Measurements from ENCODE around the gene GRAMD2A. TPM values are rescaled to one million over a fixed set of nuclear protein-coding genes. Genes with fewer than 3 reads are reported as not detected.

Gene GRAMD2A
- total RNA-seq, 1 donor from 2014 or later, result not detected

GRCh38 chr15:72167445-72167844, 30.1 kb downstream of the GRAMD2A start:
- no peak overlapping the region for H3K4me3 Mint-ChIP-seq (ENCODE audit: unreplicated experiment)
- DNase-seq, result no peak
- no peak for TF ChIP-seq CTCF (IDR thresholded peaks at IDR 0.05; ENCODE audit: partially characterized antibody, unreplicated experiment)
- no peaks in the 10 kb centered on the region for H3K9me3 Mint-ChIP-seq (ENCODE audit: unreplicated experiment)
- no peaks in the 10 kb centered on the region for H3K36me3 Mint-ChIP-seq (ENCODE audit: unreplicated experiment)
- H3K4me1 Mint-ChIP-seq (ENCODE audit: low read depth, unreplicated experiment), result no peaks in the 10 kb centered on the region
- H3K27me3 Mint-ChIP-seq (ENCODE audit: unreplicated experiment), result peaks cover 4% of the 10 kb centered on the region
- no peak overlapping the region for H3K27ac Mint-ChIP-seq (ENCODE audit: unreplicated experiment)

GRCh38 chr15:72166716-72167417, 30.7 kb downstream of the GRAMD2A start:
- Mint-ChIP-seq H3K27me3 (ENCODE audit: unreplicated experiment) (peaks cover 4% of the 10 kb centered on the region), H3K4me3 (ENCODE audit: unreplicated experiment) (no peak overlapping the region), H3K4me1 (ENCODE audit: low read depth, unreplicated experiment) (no peaks in the 10 kb centered on the region), H3K36me3 (ENCODE audit: unreplicated experiment) (no peaks in the 10 kb centered on the region), H3K27ac (ENCODE audit: unreplicated experiment) (no peak overlapping the region), H3K9me3 (ENCODE audit: unreplicated experiment) (no peaks in the 10 kb centered on the region)
- no peak for TF ChIP-seq CTCF (IDR thresholded peaks at IDR 0.05; ENCODE audit: partially characterized antibody, unreplicated experiment)
- no peak for DNase-seq

DNA sequence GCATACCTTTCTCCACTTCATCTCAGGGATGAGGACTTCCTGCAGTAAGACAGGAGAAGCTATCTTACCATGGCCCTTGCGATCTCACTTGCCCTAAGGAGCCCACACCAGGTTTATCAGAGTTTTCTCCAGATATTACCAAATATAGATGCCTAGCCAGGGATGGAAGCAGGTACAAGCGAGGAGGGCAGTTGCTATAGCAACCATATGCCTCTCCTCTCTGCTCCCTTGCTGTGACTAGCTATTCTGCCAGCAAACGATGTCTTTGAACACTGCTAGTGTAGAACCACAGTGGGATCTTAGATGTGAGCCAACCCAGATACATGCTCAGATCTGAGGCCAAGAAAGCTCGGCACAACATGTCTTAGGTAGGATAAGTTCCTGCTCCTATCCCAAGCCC, 33.9 kb downstream of the GRAMD2A start:
- Mint-ChIP-seq H3K36me3 (ENCODE audit: unreplicated experiment) (peaks cover 4% of the 10 kb centered on the region), H3K4me3 (ENCODE audit: unreplicated experiment) (no peak overlapping the region), H3K9me3 (ENCODE audit: unreplicated experiment) (peaks cover 1% of the 10 kb centered on the region), H3K4me1 (ENCODE audit: low read depth, unreplicated experiment) (no peaks in the 10 kb centered on the region), H3K27me3 (ENCODE audit: unreplicated experiment) (peaks cover 2% of the 10 kb centered on the region), H3K27ac (ENCODE audit: unreplicated experiment) (no peak overlapping the region)
- TF ChIP-seq CTCF (IDR thresholded peaks at IDR 0.05; ENCODE audit: partially characterized antibody, unreplicated experiment), result no peak
- no peak for DNase-seq

DNA sequence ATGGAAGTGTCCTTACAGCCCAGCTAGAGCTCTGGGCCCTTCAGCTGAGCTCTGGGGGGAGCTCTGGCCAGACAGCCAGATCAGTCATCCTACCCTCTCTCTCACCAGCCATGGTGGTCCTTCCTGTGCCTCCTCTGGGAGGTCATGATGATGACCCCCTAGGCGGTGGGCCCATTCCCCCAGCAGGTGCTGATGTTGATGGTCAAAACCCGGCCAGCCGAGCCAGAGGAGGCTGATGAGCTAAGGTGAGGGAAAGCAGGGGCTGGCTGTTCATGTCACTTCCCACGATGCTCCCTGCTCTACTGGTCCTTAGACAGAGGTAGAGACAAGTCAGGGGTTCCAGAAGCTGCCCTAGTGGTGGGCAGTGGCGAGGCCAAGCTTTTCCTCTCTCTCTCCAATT, 35.0 kb downstream of the GRAMD2A start:
- peaks cover 4% of the 10 kb centered on the region for H3K36me3 Mint-ChIP-seq (ENCODE audit: unreplicated experiment)
- H3K9me3 Mint-ChIP-seq (ENCODE audit: unreplicated experiment), result peaks cover 1% of the 10 kb centered on the region
- no peak overlapping the region for H3K4me3 Mint-ChIP-seq (ENCODE audit: unreplicated experiment)
- no peaks in the 10 kb centered on the region for H3K4me1 Mint-ChIP-seq (ENCODE audit: low read depth, unreplicated experiment)
- no peak for TF ChIP-seq CTCF (IDR thresholded peaks at IDR 0.05; ENCODE audit: partially characterized antibody, unreplicated experiment)
- no peak for DNase-seq
- no peak overlapping the region for H3K27ac Mint-ChIP-seq (ENCODE audit: unreplicated experiment)
- no peaks in the 10 kb centered on the region for H3K27me3 Mint-ChIP-seq (ENCODE audit: unreplicated experiment)

- Mint-ChIP-seq H3K9me3 (ENCODE audit: unreplicated experiment) (peaks cover 1% of the 10 kb centered on the region), H3K4me1 (ENCODE audit: low read depth, unreplicated experiment) (no peaks in the 10 kb centered on the region), H3K27me3 (ENCODE audit: unreplicated experiment) (peaks cover 1% of the 10 kb centered on the region), H3K27ac (ENCODE audit: unreplicated experiment) (no peak overlapping the region), H3K4me3 (ENCODE audit: unreplicated experiment) (no peak overlapping the region), H3K36me3 (ENCODE audit: unreplicated experiment) (peaks cover 4% of the 10 kb centered on the region)
- no peak for DNase-seq
- TF ChIP-seq CTCF (IDR thresholded peaks at IDR 0.05; ENCODE audit: partially characterized antibody, unreplicated experiment), result no peak
Measured at GRCh38 chr15:72161361-72162132, 36.0 kb downstream of the GRAMD2A start.

Measured in glutamatergic neuron (in vitro differentiated cells).